ENCODE measurements around the gene PTGR1. TPM values are rescaled to one million over a fixed set of nuclear protein-coding genes. Genes with fewer than 3 reads are reported as not detected.
"Not testable (repeated sequence)": the region's sequence is repeated elsewhere in the genome, so short reads cannot be mapped to it uniquely, and the experiment has no call there.

Gene PTGR1
- total and polyA plus RNA-seq, 8 donors: 5.0 to 28.8 (median 13.9) TPM

DNA sequence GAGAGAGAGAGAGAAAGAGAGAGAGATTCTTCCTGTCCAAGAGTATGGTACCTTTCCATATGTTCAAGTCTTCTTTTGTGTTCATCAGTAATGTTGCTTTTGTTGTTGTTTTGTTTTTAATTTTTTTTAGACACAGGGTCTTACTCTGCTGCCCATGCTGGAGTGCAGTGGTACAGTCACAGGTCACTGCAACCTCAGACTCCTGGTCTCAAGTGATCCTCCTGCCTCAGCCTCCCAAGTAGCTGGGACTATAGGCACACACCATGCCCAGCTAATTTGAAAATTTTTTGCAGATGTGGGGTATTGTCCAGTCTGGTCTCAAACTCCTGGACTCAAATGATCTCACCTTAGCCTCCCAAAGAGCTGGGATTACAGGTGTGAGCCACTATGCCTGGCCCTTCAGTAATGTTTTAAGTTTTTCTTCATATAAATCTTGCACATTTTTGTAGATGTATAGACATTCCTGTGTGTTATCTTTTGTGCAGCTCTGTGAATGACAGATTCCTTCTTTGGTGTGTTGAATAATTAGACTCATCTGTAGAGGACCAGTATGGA lies 38.2 kb downstream of the PTGR1 start:
- Histone ChIP-seq H3K27me3 (no peaks in the 10 kb centered on the region), H3K9me3 (no peaks in the 10 kb centered on the region), H3K4me3 (no peak overlapping the region), H3K36me3 (peaks cover 0 to 13% (median 0%) of the 10 kb centered on the region in 3 donors), H3K27ac (no peak overlapping the region), H3K4me1 (no peaks in the 10 kb centered on the region)
- TF ChIP-seq, protein P1, sequence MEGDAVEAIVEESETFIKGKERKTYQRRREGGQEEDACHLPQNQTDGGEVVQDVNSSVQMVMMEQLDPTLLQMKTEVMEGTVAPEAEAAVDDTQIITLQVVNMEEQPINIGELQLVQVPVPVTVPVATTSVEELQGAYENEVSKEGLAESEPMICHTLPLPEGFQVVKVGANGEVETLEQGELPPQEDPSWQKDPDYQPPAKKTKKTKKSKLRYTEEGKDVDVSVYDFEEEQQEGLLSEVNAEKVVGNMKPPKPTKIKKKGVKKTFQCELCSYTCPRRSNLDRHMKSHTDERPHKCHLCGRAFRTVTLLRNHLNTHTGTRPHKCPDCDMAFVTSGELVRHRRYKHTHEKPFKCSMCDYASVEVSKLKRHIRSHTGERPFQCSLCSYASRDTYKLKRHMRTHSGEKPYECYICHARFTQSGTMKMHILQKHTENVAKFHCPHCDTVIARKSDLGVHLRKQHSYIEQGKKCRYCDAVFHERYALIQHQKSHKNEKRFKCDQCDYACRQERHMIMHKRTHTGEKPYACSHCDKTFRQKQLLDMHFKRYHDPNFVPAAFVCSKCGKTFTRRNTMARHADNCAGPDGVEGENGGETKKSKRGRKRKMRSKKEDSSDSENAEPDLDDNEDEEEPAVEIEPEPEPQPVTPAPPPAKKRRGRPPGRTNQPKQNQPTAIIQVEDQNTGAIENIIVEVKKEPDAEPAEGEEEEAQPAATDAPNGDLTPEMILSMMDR (IDR thresholded peaks at IDR 0.05): no peak
- no peak for FAIRE-seq
- no peak for DNase-seq
- intact Hi-C loops (cut with DNase I): no loop called here
- ATAC-seq: no peak

DNA sequence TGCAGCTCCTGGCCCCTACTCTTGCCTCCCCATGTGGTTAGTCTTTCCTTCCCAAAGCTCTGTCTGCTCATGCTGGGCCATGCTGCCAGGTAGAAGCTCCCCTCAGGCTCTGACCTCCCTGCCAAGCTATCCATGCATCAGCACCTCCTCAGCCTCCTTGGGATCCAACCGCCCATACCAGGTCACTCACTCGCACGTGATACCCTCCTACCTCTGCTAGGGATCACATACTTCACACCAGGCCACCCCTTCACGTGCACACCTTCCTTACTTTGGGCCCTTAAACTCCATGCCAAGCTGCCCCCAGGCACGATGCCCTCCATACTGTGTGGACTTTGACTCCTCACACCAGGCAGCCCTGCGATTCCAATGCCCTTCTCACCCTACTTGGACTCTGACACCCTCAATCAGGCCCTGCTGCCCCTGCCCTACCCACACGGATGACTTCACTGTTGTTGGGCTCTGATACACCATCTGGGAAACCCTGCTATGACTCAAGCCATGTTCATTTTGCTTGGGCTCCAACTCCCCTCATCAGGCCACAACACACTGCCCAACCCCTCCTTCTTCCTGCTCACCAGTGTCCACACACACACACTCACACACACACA lies 40.3 kb downstream of the PTGR1 start:
- Histone ChIP-seq H3K4me1 (no peaks in the 10 kb centered on the region), H3K27me3 (no peaks in the 10 kb centered on the region), H3K27ac (no peak overlapping the region), H3K9me3 (no peaks in the 10 kb centered on the region), H3K4me3 (no peak overlapping the region), H3K36me3 (peaks cover 0 to 10% (median 0%) of the 10 kb centered on the region in 3 donors)
- DNase-seq (no peak), ATAC-seq (peak in 1 of 4 donors; percentile 35), FAIRE-seq (no peak)
- intact Hi-C loops (cut with DNase I): no loop called here
- TF ChIP-seq, protein P1 (IDR thresholded peaks at IDR 0.05): no peak
- WGBS, 2 donors: 89 to 90% methylated on average over 7 of the region's 7 CpGs

DNA sequence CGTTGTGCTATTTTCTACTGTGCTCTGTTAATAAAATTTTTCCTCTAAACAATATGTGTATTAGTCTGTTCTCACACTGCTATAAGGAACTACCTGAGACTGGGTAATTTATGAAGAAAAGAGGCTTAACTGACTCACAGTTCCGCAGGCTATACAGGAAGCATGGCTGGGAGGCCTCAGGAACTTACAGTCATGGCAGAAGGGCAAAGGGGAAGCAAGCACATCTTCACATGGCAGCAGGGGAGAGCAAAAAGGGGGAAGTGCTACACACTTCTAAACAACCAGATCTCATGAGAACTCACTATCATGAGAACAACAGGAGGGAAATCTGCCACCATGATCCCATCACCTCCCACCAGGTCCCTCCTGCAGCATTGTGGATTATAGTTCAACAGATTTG lies 44.0 kb downstream of the PTGR1 start:
- H3K4me3 ChIP-seq; DNase-seq; ATAC-seq; H3K4me1 ChIP-seq; H3K36me3 ChIP-seq; H3K27me3 ChIP-seq; intact Hi-C loops (cut with DNase I); H3K9me3 ChIP-seq; FAIRE-seq; H3K27ac ChIP-seq: not testable (repeated sequence)
- WGBS, 2 donors: 76 to 91% methylated on average over 2 of the region's 2 CpGs

DNA sequence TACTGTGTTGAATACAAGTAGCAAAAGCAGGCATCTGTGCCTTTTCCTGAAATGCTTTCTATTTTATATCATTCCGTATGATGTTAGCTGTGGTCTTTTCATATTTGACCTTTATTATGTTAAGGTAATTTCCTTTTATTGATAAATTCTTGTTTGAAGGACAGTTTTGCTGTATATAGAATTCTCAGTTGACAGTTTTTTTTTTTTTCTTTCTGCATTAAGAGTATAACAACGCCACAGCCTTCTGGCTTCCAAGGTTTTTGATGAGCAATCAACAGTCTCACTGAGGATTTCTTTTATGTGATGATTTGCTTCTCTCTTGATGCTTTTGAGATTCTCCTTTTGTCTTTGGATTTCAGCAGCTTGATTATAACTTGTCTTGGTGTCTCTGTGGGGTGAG lies 50.8 kb downstream of the PTGR1 start:
- H3K9me3 ChIP-seq: peaks cover 0 to 5% (median 2%) of the 10 kb centered on the region in 4 donors
- 92 to 96% methylated on average over 2 of the region's 2 CpGs for WGBS, 2 donors
- H3K4me3 ChIP-seq: no peak overlapping the region
- DNase-seq (no peak), FAIRE-seq (no peak), ATAC-seq (no peak)
- TF ChIP-seq, protein P1 (IDR thresholded peaks at IDR 0.05): no peak
- H3K36me3 ChIP-seq: no peaks in the 10 kb centered on the region
- intact Hi-C loops (cut with DNase I): no loop called here
- H3K4me1 ChIP-seq: no peaks in the 10 kb centered on the region
- no peak overlapping the region for H3K27ac ChIP-seq
- no peaks in the 10 kb centered on the region for H3K27me3 ChIP-seq

DNA sequence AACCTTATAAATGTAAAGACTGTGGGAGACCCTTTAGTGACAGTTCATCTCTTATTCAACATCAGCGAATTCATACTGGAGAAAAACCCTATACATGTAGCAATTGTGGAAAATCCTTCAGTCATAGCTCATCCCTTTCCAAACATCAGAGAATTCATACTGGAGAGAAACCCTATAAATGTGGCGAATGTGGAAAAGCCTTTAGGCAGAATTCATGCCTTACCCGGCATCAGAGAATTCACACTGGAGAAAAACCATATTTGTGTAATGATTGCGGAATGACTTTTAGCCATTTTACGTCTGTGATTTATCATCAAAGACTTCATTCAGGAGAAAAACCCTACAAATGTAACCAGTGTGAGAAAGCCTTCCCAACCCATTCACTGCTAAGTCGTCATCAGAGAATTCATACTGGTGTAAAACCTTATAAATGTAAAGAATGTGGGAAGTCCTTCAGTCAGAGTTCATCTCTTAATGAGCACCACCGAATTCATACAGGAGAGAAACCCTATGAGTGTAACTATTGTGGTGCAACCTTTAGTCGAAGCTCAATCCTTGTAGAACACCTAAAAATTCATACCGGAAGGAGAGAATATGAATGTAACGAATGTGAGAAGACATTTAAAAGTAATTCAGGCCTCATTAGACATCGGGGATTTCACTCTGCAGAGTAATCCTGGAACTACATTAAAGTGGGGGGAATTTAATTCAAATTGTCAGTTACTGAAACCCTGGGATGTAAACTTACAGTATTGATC lies 56.8 kb downstream of the PTGR1 start:
- Histone ChIP-seq H3K27me3 (no peaks in the 10 kb centered on the region), H3K36me3 (peaks cover 0 to 22% (median 0%) of the 10 kb centered on the region in 3 donors), H3K4me1 (no peaks in the 10 kb centered on the region), H3K27ac (no peak overlapping the region), H3K4me3 (no peak overlapping the region), H3K9me3 (peaks cover 0 to 19% (median 6%) of the 10 kb centered on the region in 4 donors)
- TF ChIP-seq, protein P1 (IDR thresholded peaks at IDR 0.05): no peak
- DNase-seq (no peak), FAIRE-seq (no peak), ATAC-seq (no peak)
- intact Hi-C loops (cut with DNase I): no loop called here
- 89 to 94% methylated on average over 11 of the region's 11 CpGs for WGBS, 2 donors

All from pancreas (tissue), 10 donors.